Activated CD4-positive, alpha-beta T cell treated with anti-CD3 and anti-CD28 coated beads for 36 hours (primary cell): Measurements from ENCODE around the gene PDE6A. TPM values are rescaled to one million over a fixed set of nuclear protein-coding genes. Genes with fewer than 3 reads are reported as not detected.
A peak's percentile ranks its signal among the peaks of the same experiment; 100 is the strongest.

Source experiments
- ATAC-seq: fragments of 200-7000 bp; cut with Tn5 transposase; one replicate; pipeline ENCODE4 v1.10.0; 2021; ENCODE audit warnings: mild to moderate bottlenecking, moderate library complexity
- CTCF ChIA-PET: fragments of 350-600 bp; sonication (Branson Sonifier 250); formaldehyde crosslinking; loops from one replicate; lab custom pipeline; 2021; ENCODE audit warnings: antibody characterized with exemption; lab: Charles Lee
- POLR2A ChIA-PET: fragments of 350-600 bp; sonication (Branson Sonifier 250); formaldehyde crosslinking; loops from one replicate; lab custom pipeline; 2021; ENCODE audit warnings: antibody characterized with exemption, inconsistent platforms; lab: Charles Lee
- DNase-seq: peaks from one replicate; pipeline ENCODE4 v3.0.0-alpha.2; 2020
- H3K27ac Mint-ChIP-seq: one replicate; pipeline ENCODE4 v1.8.0; 2021; ENCODE audit warnings: mixed read lengths
- H3K27me3 Mint-ChIP-seq: one replicate; pipeline ENCODE4 v1.8.0; 2021; ENCODE audit warnings: mixed read lengths
- H3K36me3 Mint-ChIP-seq: one replicate; pipeline ENCODE4 v1.8.0; 2021; ENCODE audit warnings: low read depth, mixed read lengths
- H3K4me1 Mint-ChIP-seq: one replicate; pipeline ENCODE4 v1.8.0; 2021; ENCODE audit warnings: mixed read lengths
- H3K4me3 Mint-ChIP-seq: one replicate; pipeline ENCODE4 v1.8.0; 2021; ENCODE audit warnings: mild to moderate bottlenecking, moderate library complexity, mixed read lengths
- H3K9me3 Mint-ChIP-seq: one replicate; pipeline ENCODE4 v1.8.0; 2021; ENCODE audit warnings: low read depth, mixed read lengths
- intact Hi-C, 2 experiments: fragments of 100-400 bp; cut with DNase I in 1 of 2; cut with micrococcal nuclease in 1 of 2; formaldehyde crosslinking; loops; one replicate each; pipeline versions ENCODE4 v1.14.2 to v1.15.1; 2022 to 2024; cut with DNase I, micrococcal nuclease
- total RNA-seq, 2 experiments: library from RNA; stranded (reverse); gene quantifications; one replicate each; pipeline ENCODE4 v1.2.3, GENCODE V29; 2021

PDE6A gene
- total RNA-seq, 2 experiments from 2014 or later: not detected

DNA sequence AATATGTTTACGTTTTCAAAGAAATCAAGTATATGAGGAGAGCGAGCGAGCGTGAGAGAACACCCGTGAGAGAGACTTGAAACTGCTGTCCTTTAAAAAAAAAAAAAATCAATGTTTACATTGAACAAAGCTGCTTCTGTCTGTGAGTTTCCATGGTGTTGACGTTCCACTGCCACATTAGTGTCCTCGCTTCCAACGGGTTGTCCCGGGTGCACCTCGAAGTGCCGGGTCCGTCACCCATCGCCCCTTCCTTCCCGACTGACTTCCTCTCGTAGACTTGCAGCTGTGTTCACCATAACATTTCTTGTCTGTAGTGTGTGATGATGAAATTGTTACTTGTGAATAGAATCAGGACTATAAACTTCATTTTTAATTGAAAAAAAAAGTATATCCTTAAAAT, 97.0 kb downstream of the PDE6A start:
- ChIA-PET POLR2A (interaction anchor here (0.6 to 0.7 kb wide), 2 partner anchors 19 to 46 kb away, joined by 3 read pairs; no protein-coding TSS in a partner anchor), CTCF (interaction anchor here (0.6 to 1.3 kb wide), 9 partner anchors 8 to 144 kb away, joined by 3 to 6 read pairs (median 3); no protein-coding TSS in a partner anchor)
- no peak for ATAC-seq
- DNase-seq: no peak
- H3K27ac Mint-ChIP-seq: no peak overlapping the region
- no peaks in the 10 kb centered on the region for H3K27me3 Mint-ChIP-seq
- no peaks in the 10 kb centered on the region for H3K4me1 Mint-ChIP-seq
- peaks cover 32% of the 10 kb centered on the region for H3K36me3 Mint-ChIP-seq
- intact Hi-C loops: no loop called here
- H3K9me3 Mint-ChIP-seq: no peaks in the 10 kb centered on the region
- H3K4me3 Mint-ChIP-seq: no peak overlapping the region

- DNase-seq (no peak), ATAC-seq (no peak)
- H3K27ac Mint-ChIP-seq: no peak overlapping the region
- no peak overlapping the region for H3K4me3 Mint-ChIP-seq
- POLR2A ChIA-PET: no interaction called here
- H3K9me3 Mint-ChIP-seq: no peaks in the 10 kb centered on the region
- intact Hi-C loops: no loop called here
- no peaks in the 10 kb centered on the region for H3K27me3 Mint-ChIP-seq
- CTCF ChIA-PET: interaction anchor here (0.6 to 2.0 kb wide), 5 partner anchors 10 to 162 kb away, joined by 3 to 8 read pairs (median 4); no protein-coding TSS in a partner anchor
- peaks cover 32% of the 10 kb centered on the region for H3K36me3 Mint-ChIP-seq
- H3K4me1 Mint-ChIP-seq: no peaks in the 10 kb centered on the region
Measured at GRCh38 chr5:149846021-149846420, 98.6 kb downstream of the PDE6A start.

GRCh38 chr5:149845601-149846000, 99.0 kb downstream of the PDE6A start:
- no peak overlapping the region for H3K27ac Mint-ChIP-seq

GRCh38 chr5:149841851-149842793, 102.5 kb downstream of the PDE6A start:
- no peak overlapping the region for H3K4me3 Mint-ChIP-seq
- DNase-seq (no peak), ATAC-seq (no peak)
- no peaks in the 10 kb centered on the region for H3K4me1 Mint-ChIP-seq
- H3K9me3 Mint-ChIP-seq: no peaks in the 10 kb centered on the region
- CTCF ChIA-PET: interaction anchor here (1.0 to 2.2 kb wide), 2 partner anchors 11 to 149 kb away, joined by 4 to 10 read pairs; no protein-coding TSS in a partner anchor
- no peaks in the 10 kb centered on the region for H3K27me3 Mint-ChIP-seq
- intact Hi-C loops: no loop called here
- POLR2A ChIA-PET: no interaction called here
- H3K27ac Mint-ChIP-seq: no peak overlapping the region
- peaks cover 23% of the 10 kb centered on the region for H3K36me3 Mint-ChIP-seq

More at GRCh38 chr5:149845601-149846000, 99.0 kb downstream of the PDE6A start:
- Mint-ChIP-seq H3K9me3 (no peaks in the 10 kb centered on the region), H3K4me3 (no peak overlapping the region), H3K27me3 (no peaks in the 10 kb centered on the region), H3K4me1 (no peaks in the 10 kb centered on the region), H3K36me3 (peaks cover 32% of the 10 kb centered on the region)
- CTCF ChIA-PET: interaction anchor here (0.6 to 2.0 kb wide), 4 partner anchors 12 to 161 kb away, joined by 3 to 8 read pairs (median 4); no protein-coding TSS in a partner anchor
- intact Hi-C loops: no loop called here
- no peak for ATAC-seq
- DNase-seq: no peak
- POLR2A ChIA-PET: no interaction called here

DNA sequence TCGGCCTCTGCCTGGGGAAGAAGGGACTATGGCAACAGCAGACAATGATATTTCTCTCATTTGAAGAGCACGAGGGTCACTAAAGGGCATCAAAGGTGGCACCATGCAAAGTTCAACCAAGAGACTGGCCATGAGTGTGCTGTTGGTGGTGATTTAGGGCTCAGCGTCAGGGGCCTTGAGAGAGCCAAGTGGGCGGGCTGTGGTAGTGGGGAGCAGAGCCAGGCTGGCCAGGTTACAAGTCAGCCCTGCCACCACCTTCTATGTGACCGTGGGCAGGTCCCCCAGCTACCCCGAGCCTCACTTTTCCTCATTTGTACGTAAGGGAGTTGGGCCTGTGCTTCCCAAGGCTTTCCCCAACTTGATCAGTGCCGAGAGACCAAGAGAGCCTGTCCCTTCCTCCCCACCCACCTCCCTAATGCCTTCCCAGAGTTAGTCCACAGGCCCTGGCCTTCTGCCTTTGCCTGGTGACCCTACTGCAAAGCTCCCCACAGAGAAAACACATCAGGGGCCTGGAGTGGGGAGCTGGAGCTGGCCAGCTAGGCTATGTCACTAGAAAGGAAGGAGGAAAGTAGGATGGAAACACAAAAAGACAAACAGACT, 104.3 kb downstream of the PDE6A start:
- CTCF ChIA-PET: interaction anchor here (1.5 kb wide), 1 partner anchor 16 kb away, joined by 3 read pairs; no protein-coding TSS in a partner anchor
- H3K27me3 Mint-ChIP-seq: no peaks in the 10 kb centered on the region
- ATAC-seq (no peak), DNase-seq (no peak)
- no peak overlapping the region for H3K4me3 Mint-ChIP-seq
- H3K36me3 Mint-ChIP-seq: peaks cover 14% of the 10 kb centered on the region
- POLR2A ChIA-PET: no interaction called here
- intact Hi-C loops: no loop called here
- no peaks in the 10 kb centered on the region for H3K9me3 Mint-ChIP-seq
- no peaks in the 10 kb centered on the region for H3K4me1 Mint-ChIP-seq
- no peak overlapping the region for H3K27ac Mint-ChIP-seq

DNA sequence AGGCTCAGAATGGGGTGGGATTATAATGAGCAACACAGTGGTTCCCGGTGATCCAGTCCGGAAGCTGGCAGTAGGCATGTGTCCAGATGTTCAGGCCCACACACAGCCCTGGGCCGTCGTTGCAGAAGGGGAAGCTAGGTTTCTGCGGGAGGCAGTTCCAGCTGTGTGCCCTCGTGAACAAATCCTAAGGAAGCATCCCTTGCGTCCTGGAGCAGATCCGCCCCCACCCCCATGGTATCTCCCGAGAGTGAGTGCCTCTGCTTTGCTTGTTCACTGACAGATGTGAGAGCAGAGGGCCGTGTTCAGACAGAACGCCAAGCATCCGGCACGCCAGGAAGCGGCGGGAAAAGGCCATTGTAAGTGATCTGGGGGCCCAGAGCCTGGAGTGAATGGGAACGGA, 104.8 kb downstream of the PDE6A start:
- DNase-seq: no peak
- ChIA-PET POLR2A (no interaction called here), CTCF (interaction anchor here (1.1 to 1.7 kb wide), 5 partner anchors 13 to 378 kb away, joined by 3 to 7 read pairs (median 4); no protein-coding TSS in a partner anchor)
- intact Hi-C loops: no loop called here
- ATAC-seq: no peak
- Mint-ChIP-seq H3K36me3 (peaks cover 9% of the 10 kb centered on the region), H3K4me3 (no peak overlapping the region), H3K27ac (no peak overlapping the region), H3K4me1 (no peaks in the 10 kb centered on the region), H3K27me3 (no peaks in the 10 kb centered on the region), H3K9me3 (no peaks in the 10 kb centered on the region)

GRCh38 chr5:149838881-149839739, 105.5 kb downstream of the PDE6A start:
- POLR2A ChIA-PET: interaction anchor here (1.0 kb wide), 1 partner anchor 11 kb away, joined by 4 read pairs; no protein-coding TSS in a partner anchor
- ATAC-seq (no peak), DNase-seq (no peak)
- Mint-ChIP-seq H3K9me3 (no peaks in the 10 kb centered on the region), H3K4me3 (no peak overlapping the region), H3K36me3 (peaks cover 8% of the 10 kb centered on the region), H3K4me1 (no peaks in the 10 kb centered on the region), H3K27ac (no peak overlapping the region), H3K27me3 (no peaks in the 10 kb centered on the region)
- intact Hi-C loops: no loop called here
- CTCF ChIA-PET: interaction anchor here (0.7 to 2.0 kb wide), 14 partner anchors 11 to 469 kb away, joined by 3 to 18 read pairs (median 4); no protein-coding TSS in a partner anchor

DNA sequence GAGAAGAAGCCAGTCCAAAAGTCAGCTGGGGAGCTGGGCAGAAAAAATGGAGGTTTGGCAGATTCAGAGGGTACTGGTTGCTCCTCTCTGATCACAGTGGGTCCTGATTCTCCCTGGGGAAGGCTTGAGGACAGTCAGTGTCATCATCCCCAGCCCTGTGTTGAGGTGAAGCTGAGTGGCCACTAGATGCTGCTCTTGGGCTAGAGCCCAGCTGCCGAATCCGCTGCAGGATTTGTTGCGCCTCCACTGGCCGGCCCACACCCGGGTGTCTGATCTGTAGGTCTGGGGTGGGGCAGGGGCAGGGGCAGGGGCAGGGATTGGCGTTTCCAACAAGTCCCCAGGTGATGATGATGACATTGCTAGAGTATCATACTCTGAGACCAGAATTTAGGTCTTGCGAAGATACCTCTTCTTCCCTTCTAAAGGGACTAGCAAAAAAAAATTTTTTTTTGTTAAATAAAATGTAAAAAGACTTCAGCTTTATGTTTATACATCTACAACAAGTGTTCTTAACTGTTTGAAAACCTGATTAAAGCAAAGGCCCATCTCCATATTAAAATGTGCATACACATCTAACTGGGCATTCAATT, 106.8 kb downstream of the PDE6A start:
- Mint-ChIP-seq H3K4me1 (no peaks in the 10 kb centered on the region), H3K9me3 (no peaks in the 10 kb centered on the region), H3K27me3 (no peaks in the 10 kb centered on the region), H3K4me3 (no peak overlapping the region), H3K27ac (no peak overlapping the region), H3K36me3 (peaks cover 5% of the 10 kb centered on the region)
- ATAC-seq: peak; percentile 59
- DNase-seq: peak; percentile 54
- POLR2A ChIA-PET: interaction anchor here (1.0 kb wide), 1 partner anchor 10 kb away, joined by 4 read pairs; no protein-coding TSS in a partner anchor
- intact Hi-C loops: no loop called here
- CTCF ChIA-PET: interaction anchor here (0.7 to 2.0 kb wide), 10 partner anchors 8 to 380 kb away, joined by 3 to 18 read pairs (median 4); no protein-coding TSS in a partner anchor

DNA sequence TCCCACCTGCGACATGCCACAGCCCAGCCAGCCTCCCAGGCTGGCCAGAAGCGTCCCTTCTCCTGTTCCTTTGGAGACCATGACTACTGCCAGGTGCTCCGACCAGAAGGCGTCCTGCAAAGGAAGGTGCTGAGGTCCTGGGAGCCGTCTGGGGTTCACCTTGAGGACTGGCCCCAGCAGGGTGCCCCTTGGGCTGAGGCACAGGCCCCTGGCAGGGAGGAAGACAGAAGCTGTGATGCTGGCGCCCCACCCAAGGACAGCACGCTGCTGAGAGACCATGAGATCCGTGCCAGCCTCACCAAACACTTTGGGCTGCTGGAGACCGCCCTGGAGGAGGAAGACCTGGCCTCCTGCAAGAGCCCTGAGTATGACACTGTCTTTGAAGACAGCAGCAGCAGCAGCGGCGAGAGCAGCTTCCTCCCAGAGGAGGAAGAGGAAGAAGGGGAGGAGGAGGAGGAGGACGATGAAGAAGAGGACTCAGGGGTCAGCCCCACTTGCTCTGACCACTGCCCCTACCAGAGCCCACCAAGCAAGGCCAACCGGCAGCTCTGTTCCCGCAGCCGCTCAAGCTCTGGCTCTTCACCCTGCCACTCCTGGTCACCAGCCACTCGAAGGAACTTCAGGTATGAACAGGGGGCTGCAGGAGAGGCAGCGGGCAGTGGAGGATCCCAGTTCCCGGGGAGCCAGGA, 108.0 kb downstream of the PDE6A start:
- no peaks in the 10 kb centered on the region for H3K27me3 Mint-ChIP-seq
- ATAC-seq (no peak), DNase-seq (no peak)
- CTCF ChIA-PET: interaction anchor here (0.6 to 7.8 kb wide), 3 partner anchors 29 to 156 kb away, joined by 3 to 116 read pairs (median 68); partner anchors contain the start of gene SLC26A2
- POLR2A ChIA-PET: interaction anchor here (0.6 kb wide), 1 partner anchor 130 kb away, joined by 8 read pairs; no protein-coding TSS in a partner anchor
- no peak overlapping the region for H3K4me3 Mint-ChIP-seq
- peaks cover under 1% of the 10 kb centered on the region for H3K4me1 Mint-ChIP-seq
- peaks cover 5% of the 10 kb centered on the region for H3K36me3 Mint-ChIP-seq
- intact Hi-C loops: no loop called here
- no peaks in the 10 kb centered on the region for H3K9me3 Mint-ChIP-seq
- H3K27ac Mint-ChIP-seq: no peak overlapping the region
